ENCODE data around the gene SATB1. TPM values are rescaled to one million over a fixed set of nuclear protein-coding genes. Genes with fewer than 3 reads are reported as not detected.

SATB1 gene
- total and polyA plus RNA-seq, 8 donors, result 7.7 to 168 (median 54.5) TPM

- Histone ChIP-seq H3K9me3 (peaks cover 0 to 14% (median 6%) of the 10 kb centered on the region in 4 donors), H3K4me3 (peak overlapping the region; percentile 62 to 73 (median 70)), H3K27ac (peak overlapping the region; percentile 45 to 85 (median 80)), H3K36me3 (no peaks in the 10 kb centered on the region), H3K27me3 (peaks cover 0 to 23% (median 18%) of the 10 kb centered on the region in 3 donors), H3K4me1 (peaks cover 11 to 31% (median 27%) of the 10 kb centered on the region in 4 donors)
- 2 to 6% (median 3%) methylated on average over 15 to 33 of the region's 33 CpGs for WGBS, 5 donors
- intact Hi-C loops (cut with DNase I; ENCODE audit: low total_unique reads), result no loop called here
- TF ChIP-seq CTCF (IDR thresholded peaks at IDR 0.05), result peak in 1 of 7 experiments; percentile 6
- no peak for TF ChIP-seq EP300 (IDR thresholded peaks at IDR 0.05)
- TF ChIP-seq POLR2AphosphoS5 (IDR thresholded peaks at IDR 0.05), result no peak
- peak; percentile 25 to 81 for DNase-seq
Measured at GRCh38 chr3:18445401-18446148, 20.4 kb upstream of the SATB1 start.

DNA sequence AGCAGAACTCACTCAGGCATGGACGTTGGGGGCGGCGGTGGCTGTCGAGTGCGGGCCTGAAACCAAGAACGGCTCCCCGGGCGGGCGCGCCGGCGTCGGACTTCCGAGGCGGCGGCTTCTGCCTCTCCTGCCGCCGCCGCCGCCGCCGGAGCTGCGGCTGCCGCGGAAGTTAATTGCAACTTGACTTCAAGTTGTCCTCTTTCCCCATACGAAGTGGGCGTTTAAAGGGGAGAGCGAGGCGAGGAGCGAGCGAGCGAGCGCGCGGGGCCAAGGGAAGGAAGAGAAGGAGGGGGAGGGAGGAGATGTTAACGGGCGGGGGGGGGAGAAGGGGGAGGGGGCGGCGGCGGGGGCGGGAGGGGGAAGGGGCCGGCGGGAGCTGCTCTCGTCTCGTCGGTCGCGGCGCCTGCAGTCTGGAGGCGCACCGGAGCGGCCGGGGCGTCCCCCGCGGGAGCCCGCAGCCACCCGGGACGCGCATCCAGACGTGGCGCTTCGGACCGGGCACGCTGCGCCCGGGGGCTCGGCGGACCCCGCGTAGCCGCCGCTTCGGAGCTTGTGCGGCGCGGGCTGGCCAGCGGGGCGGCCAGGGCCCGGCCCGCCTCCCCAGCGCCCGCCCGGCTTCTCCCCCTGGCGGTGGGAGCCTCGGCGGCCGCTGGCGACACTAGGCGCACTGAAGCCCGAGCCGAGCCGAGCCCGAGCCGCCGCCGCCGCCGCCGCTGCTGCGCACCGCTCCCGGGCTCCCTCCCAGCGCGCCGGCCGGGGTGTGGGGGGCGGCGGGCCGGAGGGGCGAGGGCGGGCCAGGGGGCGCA lies 19.7 kb upstream of the SATB1 start:
- Histone ChIP-seq H3K4me1 (peaks cover 11 to 31% (median 27%) of the 10 kb centered on the region in 4 donors), H3K36me3 (no peaks in the 10 kb centered on the region), H3K9me3 (peaks cover 0 to 11% (median 5%) of the 10 kb centered on the region in 4 donors), H3K4me3 (peak overlapping the region; percentile 62 to 73 (median 70)), H3K27me3 (peaks cover 0 to 23% (median 18%) of the 10 kb centered on the region in 3 donors), H3K27ac (peak overlapping the region; percentile 55 to 85 (median 80))
- WGBS, 5 donors, result 0 to 1% (median 0%) methylated on average over 49 to 110 of the region's 113 CpGs
- peak; percentile 76 to 93 for DNase-seq
- intact Hi-C loops (cut with DNase I; ENCODE audit: low total_unique reads), result no loop called here
- TF ChIP-seq POLR2AphosphoS5 (IDR thresholded peaks at IDR 0.05), result peak in 1 of 3 donors; percentile 16
- no peak for TF ChIP-seq EP300 (IDR thresholded peaks at IDR 0.05)
- TF ChIP-seq POLR2A (IDR thresholded peaks at IDR 0.05), result no peak
- TF ChIP-seq CTCF (IDR thresholded peaks at IDR 0.05), result peak in 2 of 7 experiments; percentile 19 to 70

DNA sequence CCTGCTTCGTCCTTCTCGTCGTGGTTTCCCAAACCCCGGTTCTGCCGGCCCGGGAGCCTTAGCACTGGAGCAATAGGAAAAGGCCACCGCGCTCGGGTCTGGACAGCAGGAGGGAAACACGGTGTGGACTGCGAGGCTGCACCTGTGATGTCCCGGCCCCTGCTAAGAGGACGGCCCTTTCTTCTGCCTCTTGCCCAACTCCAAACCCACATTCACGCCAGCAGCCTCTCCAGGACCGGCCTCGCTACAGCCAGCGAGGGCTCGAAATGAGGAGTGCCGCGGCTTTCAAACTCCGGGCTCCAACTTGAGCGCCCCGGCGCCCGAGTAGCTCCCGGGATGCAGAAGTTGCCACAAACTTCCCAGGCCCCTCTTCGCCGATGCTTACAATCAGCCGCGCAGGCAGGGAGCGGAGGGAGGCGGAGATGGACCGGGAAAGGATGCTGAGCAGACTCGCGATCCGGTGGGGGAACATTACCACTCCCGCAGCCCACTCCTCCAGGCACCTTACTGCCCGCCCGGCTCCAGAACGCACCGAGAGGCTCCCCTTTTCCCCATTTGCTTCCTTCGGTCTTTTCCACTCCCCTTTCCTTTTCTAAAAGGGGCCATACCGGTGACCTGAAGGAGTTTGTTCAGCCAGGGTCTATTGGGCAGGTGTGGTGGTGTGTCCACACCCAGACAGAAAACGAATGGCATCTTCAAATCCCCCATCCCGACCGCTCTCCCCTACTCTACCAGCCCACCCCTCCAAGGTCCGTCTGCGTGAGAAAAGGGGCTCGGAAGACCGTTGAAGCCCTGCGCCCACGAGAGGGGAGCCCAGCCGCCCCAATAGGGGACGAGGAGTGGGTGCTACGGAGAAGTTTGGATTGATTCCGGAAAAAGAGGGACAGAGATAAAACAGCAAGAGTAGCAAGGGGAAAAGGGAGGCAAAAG lies 18.8 kb upstream of the SATB1 start:
- TF ChIP-seq EP300 (IDR thresholded peaks at IDR 0.05) (no peak), POLR2AphosphoS5 (IDR thresholded peaks at IDR 0.05) (no peak), CTCF (IDR thresholded peaks at IDR 0.05) (no peak), POLR2A (IDR thresholded peaks at IDR 0.05) (no peak)
- Histone ChIP-seq H3K4me3 (peak overlapping the region; percentile 62 to 73 (median 70)), H3K27me3 (peaks cover 0 to 23% (median 18%) of the 10 kb centered on the region in 3 donors), H3K9me3 (peaks cover 0 to 4% (median under 1%) of the 10 kb centered on the region in 4 donors), H3K4me1 (peaks cover 11 to 31% (median 27%) of the 10 kb centered on the region in 4 donors), H3K27ac (peak overlapping the region; percentile 52 to 85 (median 61)), H3K36me3 (no peaks in the 10 kb centered on the region)
- intact Hi-C loops (cut with DNase I; ENCODE audit: low total_unique reads), result no loop called here
- DNase-seq, result peak; percentile 33 to 63
- 1 to 2% (median 1%) methylated on average over 43 to 56 of the region's 56 CpGs for WGBS, 5 donors
